ENCODE measurements around the gene RAI1.
"Not testable (repeated sequence)": the region's sequence is repeated elsewhere in the genome, so short reads cannot be mapped to it uniquely, and the experiment has no call there.

Gene RAI1

GRCh38 chr17:17681187-17681743 is at the start of gene RAI1:
RAI1 (plus strand) TSS chr17:17681458; CDS start chr17:17792949, 111,491 bp downstream.
- DNase-seq (ENCODE audit: insufficient read length, low spot score) (peak; percentile 83), FAIRE-seq (peak; percentile 33)

GRCh38 chr17:17632690-17633089 is 48.6 kb upstream of the RAI1 start:
- FAIRE-seq; DNase-seq (ENCODE audit: insufficient read length, low spot score): not testable (repeated sequence)

GRCh38 chr17:17633310-17633709 is 47.9 kb upstream of the RAI1 start:
- DNase-seq (ENCODE audit: insufficient read length, low spot score) (no peak), FAIRE-seq (no peak)

GRCh38 chr17:17635126-17635525 is 46.1 kb upstream of the RAI1 start:
- FAIRE-seq (no peak), DNase-seq (ENCODE audit: insufficient read length, low spot score) (no peak)

GRCh38 chr17:17635537-17636271 is 45.6 kb upstream of the RAI1 start:
- not testable (repeated sequence) for DNase-seq (ENCODE audit: insufficient read length, low spot score); FAIRE-seq

GRCh38 chr17:17636272-17636885 is 44.9 kb upstream of the RAI1 start:
- no peak for FAIRE-seq
- DNase-seq (ENCODE audit: insufficient read length, low spot score): no peak

- DNase-seq (ENCODE audit: insufficient read length, low spot score) (no peak), FAIRE-seq (no peak)
Observed at GRCh38 chr17:17638467-17638866, 42.8 kb upstream of the RAI1 start.

- not testable (repeated sequence) for DNase-seq (ENCODE audit: insufficient read length, low spot score); FAIRE-seq
Observed at GRCh38 chr17:17639661-17640270, 41.5 kb upstream of the RAI1 start.

GRCh38 chr17:17641621-17642409 is 39.4 kb upstream of the RAI1 start:
- peak; percentile 90 for FAIRE-seq
- peak; percentile 58 for DNase-seq (ENCODE audit: insufficient read length, low spot score)

- FAIRE-seq; DNase-seq (ENCODE audit: insufficient read length, low spot score): not testable (repeated sequence)
Observed at GRCh38 chr17:17645148-17645547, 36.1 kb upstream of the RAI1 start.

- FAIRE-seq: no peak
- no peak for DNase-seq (ENCODE audit: insufficient read length, low spot score)
Observed at GRCh38 chr17:17645961-17646360, 35.3 kb upstream of the RAI1 start.

GRCh38 chr17:17647524-17648178 is 33.6 kb upstream of the RAI1 start:
- FAIRE-seq (no peak), DNase-seq (ENCODE audit: insufficient read length, low spot score) (no peak)

GRCh38 chr17:17648762-17649161 is 32.5 kb upstream of the RAI1 start:
- FAIRE-seq: no peak
- DNase-seq (ENCODE audit: insufficient read length, low spot score): no peak

GRCh38 chr17:17650959-17651358 is 30.3 kb upstream of the RAI1 start:
- FAIRE-seq (no peak), DNase-seq (ENCODE audit: insufficient read length, low spot score) (no peak)

- FAIRE-seq: no peak
- no peak for DNase-seq (ENCODE audit: insufficient read length, low spot score)
Observed at GRCh38 chr17:17653343-17653742, 27.9 kb upstream of the RAI1 start.

- no peak for FAIRE-seq
Observed at GRCh38 chr17:17659340-17659739, 21.9 kb upstream of the RAI1 start.

GRCh38 chr17:17661134-17661533 is 20.1 kb upstream of the RAI1 start:
- no peak for DNase-seq (ENCODE audit: insufficient read length, low spot score)
- FAIRE-seq: no peak

More at GRCh38 chr17:17659340-17659739, 21.9 kb upstream of the RAI1 start:
- no peak for DNase-seq (ENCODE audit: insufficient read length, low spot score)

- DNase-seq (ENCODE audit: insufficient read length, low spot score) (no peak), FAIRE-seq (no peak)
Observed at GRCh38 chr17:17661834-17662385, 19.3 kb upstream of the RAI1 start.

GRCh38 chr17:17663160-17664063 is 17.8 kb upstream of the RAI1 start:
- DNase-seq (ENCODE audit: insufficient read length, low spot score) (peak; percentile 82), FAIRE-seq (peak; percentile 84)

All from GM19239 (cell line).